Measurements from ENCODE around the gene TMPRSS4.

TMPRSS4 gene, protein sequence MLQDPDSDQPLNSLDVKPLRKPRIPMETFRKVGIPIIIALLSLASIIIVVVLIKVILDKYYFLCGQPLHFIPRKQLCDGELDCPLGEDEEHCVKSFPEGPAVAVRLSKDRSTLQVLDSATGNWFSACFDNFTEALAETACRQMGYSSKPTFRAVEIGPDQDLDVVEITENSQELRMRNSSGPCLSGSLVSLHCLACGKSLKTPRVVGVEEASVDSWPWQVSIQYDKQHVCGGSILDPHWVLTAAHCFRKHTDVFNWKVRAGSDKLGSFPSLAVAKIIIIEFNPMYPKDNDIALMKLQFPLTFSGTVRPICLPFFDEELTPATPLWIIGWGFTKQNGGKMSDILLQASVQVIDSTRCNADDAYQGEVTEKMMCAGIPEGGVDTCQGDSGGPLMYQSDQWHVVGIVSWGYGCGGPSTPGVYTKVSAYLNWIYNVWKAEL

DNA sequence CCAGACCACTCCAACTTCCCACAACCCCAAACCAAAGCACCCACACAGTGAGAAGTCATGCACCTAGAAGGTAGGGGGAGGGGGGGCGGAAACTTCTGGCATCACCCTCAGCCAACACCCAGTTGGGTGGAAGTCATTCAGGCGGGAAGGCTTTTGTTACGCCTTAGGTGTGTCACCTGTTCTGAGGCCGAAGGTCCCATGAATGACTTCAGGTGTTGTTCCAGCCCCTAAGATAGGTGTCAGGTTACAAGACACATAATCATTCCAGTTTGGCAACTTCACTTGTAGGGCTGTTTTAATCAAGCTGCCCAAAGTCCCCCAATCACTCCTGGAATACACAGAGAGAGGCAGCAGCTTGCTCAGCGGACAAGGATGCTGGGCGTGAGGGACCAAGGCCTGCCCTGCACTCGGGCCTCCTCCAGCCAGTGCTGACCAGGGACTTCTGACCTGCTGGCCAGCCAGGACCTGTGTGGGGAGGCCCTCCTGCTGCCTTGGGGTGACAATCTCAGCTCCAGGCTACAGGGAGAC lies at the start of gene TMPRSS4:
TSS of gene TMPRSS4 (plus strand) at position 325 of the 528 bp plus-strand sequence. CDS start 225 bp downstream, outside the sequence.
- H3K27ac ChIP-seq = peak within 1 kb of the TSS; percentile 36
- TF ChIP-seq, protein P1, sequence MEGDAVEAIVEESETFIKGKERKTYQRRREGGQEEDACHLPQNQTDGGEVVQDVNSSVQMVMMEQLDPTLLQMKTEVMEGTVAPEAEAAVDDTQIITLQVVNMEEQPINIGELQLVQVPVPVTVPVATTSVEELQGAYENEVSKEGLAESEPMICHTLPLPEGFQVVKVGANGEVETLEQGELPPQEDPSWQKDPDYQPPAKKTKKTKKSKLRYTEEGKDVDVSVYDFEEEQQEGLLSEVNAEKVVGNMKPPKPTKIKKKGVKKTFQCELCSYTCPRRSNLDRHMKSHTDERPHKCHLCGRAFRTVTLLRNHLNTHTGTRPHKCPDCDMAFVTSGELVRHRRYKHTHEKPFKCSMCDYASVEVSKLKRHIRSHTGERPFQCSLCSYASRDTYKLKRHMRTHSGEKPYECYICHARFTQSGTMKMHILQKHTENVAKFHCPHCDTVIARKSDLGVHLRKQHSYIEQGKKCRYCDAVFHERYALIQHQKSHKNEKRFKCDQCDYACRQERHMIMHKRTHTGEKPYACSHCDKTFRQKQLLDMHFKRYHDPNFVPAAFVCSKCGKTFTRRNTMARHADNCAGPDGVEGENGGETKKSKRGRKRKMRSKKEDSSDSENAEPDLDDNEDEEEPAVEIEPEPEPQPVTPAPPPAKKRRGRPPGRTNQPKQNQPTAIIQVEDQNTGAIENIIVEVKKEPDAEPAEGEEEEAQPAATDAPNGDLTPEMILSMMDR (conservative IDR thresholded peaks at IDR 0.05) = no peak
- TF ChIP-seq ZFX (IDR thresholded peaks at IDR 0.05) = no peak

DNA sequence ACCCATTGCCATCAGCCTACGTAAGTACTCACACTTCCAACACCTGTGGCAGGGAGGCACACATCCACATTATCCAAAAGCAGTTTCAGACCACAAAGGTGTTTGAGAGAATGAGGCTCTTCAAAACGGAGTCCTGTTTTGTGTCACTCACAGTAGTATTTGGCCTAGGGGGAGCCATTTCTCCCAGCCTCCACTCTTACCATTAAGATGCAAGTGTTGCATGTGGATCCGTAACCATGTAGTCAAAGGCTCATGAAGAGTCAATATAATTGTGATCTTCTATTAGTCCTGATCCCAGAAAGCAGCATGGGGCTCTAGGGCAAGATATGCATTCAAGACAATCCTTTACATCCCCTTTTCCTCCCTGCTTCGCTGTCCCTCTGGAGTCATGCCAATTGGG lies 49.2 kb upstream of the TMPRSS4 start:
- TF ChIP-seq, protein P1 (conservative IDR thresholded peaks at IDR 0.05) = no peak
- no peak for TF ChIP-seq ZFX (IDR thresholded peaks at IDR 0.05)

DNA sequence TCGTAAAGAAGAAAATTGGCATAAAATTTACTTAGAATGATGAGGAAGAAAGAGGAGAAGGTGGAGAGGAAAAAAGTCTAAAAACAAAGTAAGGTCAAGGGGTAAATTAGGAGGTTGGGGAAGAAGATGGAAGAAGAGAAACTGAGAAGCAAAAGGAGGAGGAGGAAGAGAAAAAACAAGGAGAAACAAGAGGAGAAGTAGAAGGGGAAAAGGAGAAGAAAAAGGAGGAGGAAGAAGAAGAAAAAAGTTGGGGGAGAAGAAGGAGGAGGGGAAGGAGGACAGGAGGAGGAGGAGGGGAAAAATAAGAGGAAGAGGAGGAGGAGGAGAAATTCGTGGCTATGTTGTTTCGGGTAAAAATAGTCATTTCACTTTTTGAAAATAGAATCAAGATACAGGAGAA lies 48.3 kb upstream of the TMPRSS4 start:
- H3K27ac ChIP-seq = no peak overlapping the region
- TF ChIP-seq, protein P1 (conservative IDR thresholded peaks at IDR 0.05) = no peak
- TF ChIP-seq ZFX (IDR thresholded peaks at IDR 0.05) = no peak

More for the DNA sequence above, 49.2 kb upstream of the TMPRSS4 start:
- H3K27ac ChIP-seq = no peak overlapping the region

DNA sequence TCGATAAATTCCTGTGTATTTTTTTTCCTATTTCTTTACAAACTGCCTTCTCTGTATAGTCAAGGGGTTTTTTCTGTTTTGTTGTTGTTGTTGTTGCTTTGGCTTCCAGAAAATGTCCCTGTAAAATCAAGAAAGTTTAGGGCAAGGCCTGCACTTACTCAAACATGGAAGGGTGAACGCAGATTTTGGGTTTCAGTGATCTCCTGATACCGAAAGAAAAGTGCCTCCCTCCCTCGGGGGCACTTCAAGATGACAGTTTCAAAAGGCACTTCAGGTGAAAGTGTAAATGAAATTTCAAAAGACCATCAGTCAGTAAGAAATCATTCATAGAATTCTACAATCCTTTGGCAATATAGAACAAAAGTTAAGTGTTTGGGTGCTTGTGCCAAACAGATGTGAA lies 43.4 kb upstream of the TMPRSS4 start:
- H3K27ac ChIP-seq = no peak overlapping the region
- no peak for TF ChIP-seq ZFX (IDR thresholded peaks at IDR 0.05)
- TF ChIP-seq, protein P1 (conservative IDR thresholded peaks at IDR 0.05) = no peak

DNA sequence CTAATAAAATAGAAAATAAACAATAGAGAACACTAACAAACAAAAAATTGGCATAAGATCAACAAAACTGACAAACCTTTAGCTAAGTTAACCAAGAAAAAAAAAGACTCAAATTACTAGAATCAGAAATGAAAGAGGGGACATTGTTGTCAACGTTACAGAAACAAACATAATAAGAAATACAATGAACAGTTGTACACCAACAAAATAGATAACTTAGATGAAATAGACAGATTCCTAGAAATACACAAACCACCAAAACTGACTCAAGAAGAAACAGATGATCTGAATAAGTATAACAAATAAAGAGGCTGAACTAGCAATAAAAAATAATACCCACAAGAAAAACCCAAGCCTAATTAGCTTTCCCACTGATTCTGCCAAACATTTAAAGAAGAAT lies 34.7 kb upstream of the TMPRSS4 start:
- no peak overlapping the region for H3K27ac ChIP-seq
- no peak for TF ChIP-seq ZFX (IDR thresholded peaks at IDR 0.05)
- TF ChIP-seq, protein P1 (conservative IDR thresholded peaks at IDR 0.05) = no peak

DNA sequence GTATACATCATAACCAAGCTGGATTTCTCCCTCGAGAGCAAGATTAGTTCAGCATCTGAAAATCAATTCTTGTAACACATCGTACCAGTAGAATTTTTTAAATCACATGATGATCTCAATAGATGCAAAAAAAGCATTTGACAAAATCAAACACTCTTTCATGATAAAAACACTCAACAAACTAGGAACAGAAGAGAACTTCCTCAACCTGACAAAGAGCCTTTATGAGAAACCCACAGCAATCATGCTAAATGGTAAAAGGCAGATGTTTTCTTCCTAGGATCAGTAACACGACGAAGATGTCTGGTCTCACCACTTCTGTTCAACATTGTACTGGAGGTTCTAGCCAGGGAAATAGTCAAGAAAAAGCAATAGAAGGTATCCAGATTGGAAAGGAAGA lies 34.1 kb upstream of the TMPRSS4 start:
- no peak overlapping the region for H3K27ac ChIP-seq
- TF ChIP-seq ZFX (IDR thresholded peaks at IDR 0.05) = no peak
- TF ChIP-seq, protein P1 (conservative IDR thresholded peaks at IDR 0.05) = no peak

DNA sequence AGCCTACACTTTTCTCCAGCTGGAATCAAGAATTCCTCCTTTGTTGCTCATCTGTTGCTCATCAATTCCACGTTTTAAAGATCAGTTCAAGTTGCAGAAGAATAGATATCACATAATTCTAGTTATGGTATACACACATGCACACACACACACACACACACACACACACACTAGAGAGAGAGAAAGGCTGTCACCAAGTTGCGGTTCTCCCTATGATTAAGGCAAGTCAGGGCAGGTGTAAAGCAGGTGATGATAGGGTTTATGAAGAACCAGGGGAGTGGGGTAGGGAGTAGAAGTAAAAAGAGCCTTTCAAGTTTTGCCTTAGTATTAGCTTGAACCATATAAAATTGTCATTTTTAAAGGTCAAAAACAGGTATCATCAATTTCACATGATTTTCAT lies 31.7 kb upstream of the TMPRSS4 start:
- H3K27ac ChIP-seq = no peak overlapping the region

More for the DNA sequence above, 31.7 kb upstream of the TMPRSS4 start:
- TF ChIP-seq, protein P1 (conservative IDR thresholded peaks at IDR 0.05) = no peak
- TF ChIP-seq ZFX (IDR thresholded peaks at IDR 0.05) = no peak

Measured in C4-2B (cell line).